ENCODE data around the gene RIPK4.
"Not testable (repeated sequence)": the region's sequence is repeated elsewhere in the genome, so short reads cannot be mapped to it uniquely, and the experiment has no call there.

DNA sequence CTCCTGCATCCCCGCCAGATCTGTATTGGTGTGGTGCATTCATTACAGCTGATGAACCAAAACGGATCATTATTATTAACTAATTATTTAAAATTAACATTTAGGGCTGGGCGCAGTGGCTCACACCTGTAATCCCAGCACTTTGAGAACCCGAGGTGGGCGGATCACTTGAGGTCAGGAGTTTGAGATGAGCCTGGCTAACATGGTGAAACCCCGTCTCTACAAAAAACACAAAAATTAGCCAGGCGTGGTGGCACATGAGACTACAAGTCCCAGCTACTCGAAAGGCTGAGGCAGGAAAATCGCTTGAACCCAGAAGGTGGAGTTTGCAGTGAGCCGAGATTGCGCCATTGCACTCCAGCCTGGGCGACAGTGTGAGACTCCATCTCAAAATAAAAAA lies 18.4 kb upstream of the RIPK4 start:
- TF ChIP-seq, protein P1, sequence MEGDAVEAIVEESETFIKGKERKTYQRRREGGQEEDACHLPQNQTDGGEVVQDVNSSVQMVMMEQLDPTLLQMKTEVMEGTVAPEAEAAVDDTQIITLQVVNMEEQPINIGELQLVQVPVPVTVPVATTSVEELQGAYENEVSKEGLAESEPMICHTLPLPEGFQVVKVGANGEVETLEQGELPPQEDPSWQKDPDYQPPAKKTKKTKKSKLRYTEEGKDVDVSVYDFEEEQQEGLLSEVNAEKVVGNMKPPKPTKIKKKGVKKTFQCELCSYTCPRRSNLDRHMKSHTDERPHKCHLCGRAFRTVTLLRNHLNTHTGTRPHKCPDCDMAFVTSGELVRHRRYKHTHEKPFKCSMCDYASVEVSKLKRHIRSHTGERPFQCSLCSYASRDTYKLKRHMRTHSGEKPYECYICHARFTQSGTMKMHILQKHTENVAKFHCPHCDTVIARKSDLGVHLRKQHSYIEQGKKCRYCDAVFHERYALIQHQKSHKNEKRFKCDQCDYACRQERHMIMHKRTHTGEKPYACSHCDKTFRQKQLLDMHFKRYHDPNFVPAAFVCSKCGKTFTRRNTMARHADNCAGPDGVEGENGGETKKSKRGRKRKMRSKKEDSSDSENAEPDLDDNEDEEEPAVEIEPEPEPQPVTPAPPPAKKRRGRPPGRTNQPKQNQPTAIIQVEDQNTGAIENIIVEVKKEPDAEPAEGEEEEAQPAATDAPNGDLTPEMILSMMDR (conservative IDR thresholded peaks at IDR 0.05): not testable (repeated sequence)
- TF ChIP-seq ZFX (IDR thresholded peaks at IDR 0.05): not testable (repeated sequence)
